ENCODE data around the gene COX20.

The COX20 gene

DNA sequence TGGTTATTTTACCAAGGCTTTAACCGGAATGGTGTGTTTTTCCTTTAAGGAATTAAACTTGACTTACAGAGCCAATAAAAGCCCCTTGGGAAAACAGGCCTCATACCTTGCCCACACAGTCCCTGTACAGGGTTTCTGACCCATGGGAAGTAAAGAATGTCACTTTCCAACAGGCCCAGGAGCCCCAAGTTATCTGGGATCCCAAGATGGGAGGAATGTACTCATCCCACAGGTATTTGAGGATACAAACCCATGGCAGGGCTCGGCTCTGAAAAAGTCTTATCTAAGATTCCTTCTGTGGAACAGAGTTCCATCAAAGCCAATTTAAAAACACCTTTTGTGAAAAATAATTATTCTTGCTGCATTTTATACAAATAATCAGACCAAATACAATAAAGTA, 15.3 kb upstream of the COX20 start:
- H3K4me3 ChIP-seq = no peak overlapping the region
- H3K27ac ChIP-seq = no peak overlapping the region

DNA sequence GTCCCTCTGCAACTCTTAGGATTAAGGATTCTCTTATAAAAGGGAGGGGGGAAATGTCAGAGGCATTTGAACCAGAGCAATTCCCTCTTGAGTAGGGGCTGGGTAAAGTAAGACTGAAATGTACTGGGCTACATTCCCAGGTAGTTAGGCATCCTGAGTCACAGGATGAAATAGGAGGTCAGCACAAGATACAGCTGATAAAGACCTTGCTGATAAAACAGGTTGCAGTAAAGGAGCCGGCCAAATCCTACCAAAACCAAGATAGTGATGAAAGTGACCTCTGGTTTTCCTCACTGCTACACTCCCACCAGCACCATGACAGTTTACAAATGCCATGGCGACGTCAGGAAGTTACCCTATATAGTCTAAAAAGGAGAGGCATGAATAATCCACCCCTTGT, 14.3 kb upstream of the COX20 start:
- Histone ChIP-seq H3K4me3 (no peak overlapping the region), H3K27ac (no peak overlapping the region)

DNA sequence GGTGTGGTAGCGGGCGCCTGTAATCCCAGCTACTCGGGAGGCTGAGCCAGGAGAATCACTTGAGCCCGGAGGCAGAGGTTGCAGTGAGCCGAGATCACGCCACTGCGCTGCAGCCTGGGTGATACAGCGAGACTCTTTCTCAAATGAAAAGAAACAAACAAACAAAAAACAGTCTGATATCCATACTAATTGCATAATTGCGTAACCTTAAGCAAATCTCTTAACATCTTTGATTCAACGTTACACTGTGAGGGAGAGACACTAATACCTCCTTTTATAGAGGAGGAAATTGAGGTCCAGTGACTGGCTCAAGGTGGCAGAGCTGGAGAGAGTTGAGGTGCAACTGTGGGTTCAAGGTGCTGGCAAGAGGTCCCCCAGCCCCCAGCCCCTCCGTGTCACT, 12.6 kb upstream of the COX20 start:
- Histone ChIP-seq H3K27ac (no peak overlapping the region), H3K4me3 (no peak overlapping the region)

DNA sequence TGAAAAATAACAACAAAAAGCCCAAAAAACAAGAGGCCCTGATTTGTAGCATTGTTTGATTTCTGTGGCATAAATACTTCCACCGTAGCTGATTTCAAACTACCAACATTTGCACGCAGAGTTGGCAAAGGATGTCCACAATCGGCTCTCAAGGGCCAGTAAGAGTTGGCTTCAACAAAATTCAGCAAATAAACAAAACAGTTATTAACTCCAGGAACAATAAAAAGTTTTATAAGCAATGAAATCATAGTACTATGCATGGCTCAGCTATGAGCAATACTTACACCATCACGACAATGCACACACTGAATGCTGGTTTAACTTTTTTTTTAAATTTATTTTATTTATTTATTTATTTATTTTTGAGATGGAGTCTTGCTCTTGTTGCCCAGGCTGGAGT, 8.7 kb upstream of the COX20 start:
- Histone ChIP-seq H3K4me3 (no peak overlapping the region), H3K27ac (no peak overlapping the region)

DNA sequence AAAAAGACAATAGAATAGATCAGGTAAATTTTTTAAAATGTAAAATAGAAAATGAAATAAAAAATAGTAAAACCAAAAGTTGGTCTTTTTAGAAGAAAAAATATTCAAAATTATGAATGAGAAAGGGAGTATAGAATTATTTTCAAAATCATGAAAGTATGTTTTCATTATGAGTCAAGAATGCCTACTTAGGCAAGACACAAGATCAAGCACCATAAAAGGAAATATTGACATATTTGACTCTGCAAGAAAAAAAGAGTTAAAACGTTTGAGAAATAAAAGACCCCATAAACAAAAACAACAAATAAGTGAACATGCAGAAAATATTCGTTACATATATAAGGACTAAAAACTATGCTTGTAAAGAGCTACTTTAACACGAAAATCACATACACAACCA, 4.8 kb upstream of the COX20 start:
- no peak overlapping the region for H3K4me3 ChIP-seq
- no peak overlapping the region for H3K27ac ChIP-seq

DNA sequence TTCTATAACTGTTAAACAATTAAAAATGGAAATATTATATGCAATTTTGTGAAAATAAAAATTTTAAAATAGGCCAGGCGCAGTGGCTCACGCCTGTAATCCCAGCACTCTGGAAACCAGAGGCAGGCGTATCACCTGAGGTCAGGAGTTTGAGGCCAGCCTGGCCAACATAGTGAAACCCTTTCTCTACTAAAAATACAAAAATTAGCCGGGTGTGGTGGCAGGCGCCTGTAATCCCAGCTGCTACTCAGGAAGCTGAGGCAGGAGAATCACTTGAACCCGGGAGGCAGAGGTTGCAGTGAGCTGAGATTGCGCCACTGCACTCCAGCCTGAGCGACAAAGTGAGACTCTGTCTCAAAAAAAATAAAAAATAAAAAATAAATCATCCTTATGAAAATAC, 2.2 kb upstream of the COX20 start:
- Histone ChIP-seq H3K27ac (peak overlapping the region in 20 of 21 experiments; percentile 98 to 100 (median 100)), H3K4me3 (peak overlapping the region; percentile 62 to 80 (median 76))

DNA sequence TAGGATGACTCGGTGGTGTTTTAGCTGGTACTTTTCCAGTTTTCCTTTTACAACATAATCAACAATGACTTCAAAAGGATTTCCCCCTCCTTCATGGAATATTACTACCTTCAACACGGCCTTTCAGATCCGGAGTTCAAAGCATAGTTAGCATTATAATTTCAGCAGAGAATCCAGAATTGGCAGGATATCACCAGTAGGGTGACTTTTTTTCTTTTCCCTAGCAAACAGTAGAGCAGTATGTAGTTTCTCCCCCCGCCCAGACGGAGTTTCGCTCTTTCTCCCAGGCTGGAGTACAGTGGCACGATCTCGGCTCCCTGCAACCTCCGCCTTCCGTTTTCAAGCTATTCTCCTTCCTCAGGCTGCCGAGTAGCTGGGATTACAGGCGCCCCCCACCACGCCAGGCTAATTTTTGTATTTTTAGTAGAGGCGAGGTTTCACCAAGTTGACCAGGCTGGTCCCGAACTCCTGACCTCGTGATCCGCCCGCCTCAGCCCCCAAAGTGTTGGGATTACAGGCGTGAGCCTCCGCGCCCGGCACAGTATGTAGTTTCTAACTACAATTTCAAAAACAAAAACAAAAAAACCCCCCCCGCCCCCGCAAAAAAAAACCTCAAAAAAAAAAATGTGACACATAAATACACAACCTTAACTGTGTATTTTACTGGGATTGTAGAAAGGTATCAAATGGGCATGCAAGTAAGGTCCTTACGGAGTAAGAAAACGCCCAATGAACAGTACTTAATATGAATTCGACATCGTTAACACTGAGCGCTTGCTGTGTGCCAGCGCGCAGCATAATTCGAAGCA, 1.5 kb upstream of the COX20 start:
- peak overlapping the region; percentile 96 to 100 (median 100) for H3K27ac ChIP-seq
- H3K4me3 ChIP-seq = peak overlapping the region; percentile 62 to 80 (median 76)

DNA sequence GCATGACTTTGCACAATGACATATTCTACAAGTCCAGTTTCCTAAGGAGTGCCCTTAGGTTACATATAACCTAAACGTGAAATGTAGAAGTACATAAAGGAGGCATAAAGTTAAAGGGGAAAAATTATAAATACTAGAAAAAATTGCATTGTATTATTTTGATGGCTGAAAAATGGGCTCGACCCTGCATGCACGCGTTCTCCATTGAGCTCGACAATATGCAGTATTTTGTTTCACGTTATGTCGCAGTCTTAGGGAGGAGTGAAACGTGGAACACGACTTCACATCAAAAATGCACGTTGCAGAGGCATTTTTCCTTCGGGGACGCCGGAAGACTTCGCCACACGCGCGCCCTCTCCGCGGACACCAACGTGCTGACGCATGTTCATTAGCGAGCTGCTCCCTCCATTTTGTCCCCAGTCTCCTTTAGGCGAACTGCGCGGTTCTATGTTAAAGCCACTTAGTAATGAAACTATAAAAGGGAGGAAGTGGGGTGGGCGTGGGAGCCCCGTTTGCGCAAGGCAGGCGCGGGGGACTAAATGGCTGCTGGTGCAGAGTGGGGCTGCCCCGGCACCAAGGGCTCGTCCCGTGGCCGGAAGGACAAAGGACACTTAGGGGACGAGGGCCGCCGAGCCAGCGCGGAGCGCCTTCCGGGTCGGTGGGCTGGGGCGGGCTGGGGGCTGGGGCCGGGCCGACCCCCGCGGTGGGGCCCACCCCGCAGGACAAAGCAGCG, 749 bp upstream of the COX20 start:
- Histone ChIP-seq H3K4me3 (peak overlapping the region; percentile 62 to 80 (median 76)), H3K27ac (peak overlapping the region; percentile 96 to 100 (median 100))

DNA sequence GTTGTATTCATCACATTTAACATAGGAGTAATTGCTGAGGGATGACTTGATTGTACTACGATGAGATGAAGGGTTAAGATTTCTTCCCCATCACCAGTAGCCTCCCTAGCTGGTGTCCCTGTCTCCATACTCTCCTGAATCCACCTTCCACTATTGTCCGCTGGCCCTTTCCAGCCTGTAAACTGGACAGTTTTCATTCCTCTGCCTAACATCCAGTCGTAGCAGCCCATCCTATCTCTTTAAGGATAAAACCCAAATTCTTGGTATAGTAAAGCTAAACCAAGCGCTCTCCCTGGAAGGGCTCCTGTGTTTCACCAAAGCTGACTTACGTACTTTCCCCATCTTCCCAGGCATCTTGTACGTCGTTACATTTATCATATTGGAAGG, 670 bp downstream of the COX20 start:
- peak overlapping the region; percentile 62 to 80 (median 76) for H3K4me3 ChIP-seq
- peak overlapping the region; percentile 96 to 100 (median 100) for H3K27ac ChIP-seq

DNA sequence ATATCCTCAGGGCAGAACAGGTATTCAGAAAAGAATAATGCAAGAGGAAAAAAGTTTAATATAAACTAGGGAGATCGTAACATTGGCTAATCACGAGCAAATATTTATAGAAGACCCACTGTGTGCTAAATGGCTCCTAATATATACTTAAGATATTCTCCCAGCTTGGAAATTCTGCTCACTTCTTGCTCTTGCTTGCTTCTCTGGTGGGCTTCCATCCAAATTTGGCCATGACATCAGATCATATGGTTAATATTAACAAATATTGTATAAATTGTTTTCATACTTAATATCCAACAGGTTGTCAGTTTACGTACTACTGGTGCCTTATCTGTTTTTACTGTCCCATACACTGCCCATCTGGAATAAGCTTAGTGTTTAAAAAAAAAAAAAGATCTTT, 1.1 kb downstream of the COX20 start:
- Histone ChIP-seq H3K4me3 (peak overlapping the region; percentile 62 to 80 (median 76)), H3K27ac (peak overlapping the region in 19 of 21 experiments; percentile 98 to 100 (median 100))

DNA sequence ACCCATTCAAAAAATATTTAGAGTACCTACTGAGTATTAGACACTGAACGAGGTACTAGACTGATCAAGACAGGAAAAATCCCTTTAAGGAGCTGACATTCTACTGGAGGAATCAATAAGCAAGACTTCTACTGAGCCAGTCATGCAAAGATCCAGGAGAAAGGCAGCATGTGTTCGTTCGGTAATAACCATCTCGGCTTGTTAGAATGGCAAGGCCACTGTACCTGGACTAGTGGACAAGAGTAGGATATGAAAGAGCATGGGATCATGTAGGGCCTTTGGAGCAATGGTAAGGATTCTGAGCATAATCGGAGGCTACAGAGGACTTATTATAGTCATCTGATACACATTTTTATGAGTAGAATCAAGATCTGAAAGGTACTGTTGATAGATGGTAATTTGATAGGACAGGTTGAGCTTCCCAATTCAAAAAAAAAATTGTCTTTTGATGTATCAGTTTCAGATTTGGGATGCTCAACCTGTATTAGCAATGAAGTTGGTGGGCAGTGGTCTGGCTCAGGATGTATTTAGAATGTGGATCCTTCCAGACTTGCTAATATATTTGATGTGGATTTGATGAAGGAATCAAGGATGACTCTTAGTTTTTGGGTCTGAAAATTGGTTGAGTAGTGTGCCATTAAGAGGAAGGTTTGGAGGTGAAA, 2.3 kb downstream of the COX20 start:
- peak overlapping the region in 6 of 21 experiments; percentile 2 to 100 (median 26) for H3K27ac ChIP-seq
- H3K4me3 ChIP-seq = no peak overlapping the region

DNA sequence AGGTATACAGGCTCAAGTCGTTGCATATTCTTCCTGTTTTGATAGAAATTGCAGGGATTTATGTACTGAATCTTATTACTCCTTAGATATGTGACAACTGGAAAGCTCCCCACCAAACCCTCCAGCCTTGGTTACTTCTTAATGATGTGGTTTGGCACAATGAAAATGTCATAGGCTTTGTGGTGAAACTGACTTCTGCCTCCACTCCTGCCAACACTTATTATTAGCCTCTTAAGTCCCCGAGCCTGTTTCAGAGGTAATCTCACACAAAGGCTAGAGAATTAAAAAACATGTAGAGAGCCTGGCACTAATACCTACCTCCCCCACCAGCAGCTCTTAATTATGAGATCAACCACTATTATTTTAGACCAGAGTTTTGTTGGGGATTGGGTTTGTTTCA, 4.2 kb downstream of the COX20 start:
- Histone ChIP-seq H3K27ac (no peak overlapping the region), H3K4me3 (no peak overlapping the region)

DNA sequence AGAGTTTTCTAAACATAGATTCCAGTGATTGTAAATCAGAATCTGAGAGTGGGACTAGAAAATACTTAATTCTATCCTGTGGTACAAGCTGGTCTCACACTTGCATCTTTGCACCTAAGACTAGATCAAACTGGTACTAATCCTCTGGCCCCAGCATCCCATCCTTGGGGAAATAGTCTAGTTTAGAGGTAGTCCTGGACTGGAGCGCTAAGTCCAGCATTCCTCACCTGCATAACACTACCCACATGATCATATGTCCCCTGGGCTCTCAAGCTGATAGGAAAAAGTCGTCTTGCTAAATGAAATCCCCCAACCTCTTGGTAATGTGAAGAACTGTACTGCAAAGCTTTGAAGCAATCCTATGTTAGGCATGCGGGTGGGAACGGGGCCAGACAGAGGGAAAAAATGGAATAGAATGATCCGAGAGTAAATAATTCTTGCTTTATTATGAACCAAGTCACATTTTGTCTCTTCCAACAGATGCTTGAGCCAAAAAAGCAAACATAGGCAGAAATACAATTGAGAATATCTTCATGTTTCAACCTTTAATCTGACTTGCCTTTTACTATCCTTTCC, 4.8 kb downstream of the COX20 start:
- peak overlapping the region in 1 of 21 experiments; percentile 2 for H3K27ac ChIP-seq
- no peak overlapping the region for H3K4me3 ChIP-seq

DNA sequence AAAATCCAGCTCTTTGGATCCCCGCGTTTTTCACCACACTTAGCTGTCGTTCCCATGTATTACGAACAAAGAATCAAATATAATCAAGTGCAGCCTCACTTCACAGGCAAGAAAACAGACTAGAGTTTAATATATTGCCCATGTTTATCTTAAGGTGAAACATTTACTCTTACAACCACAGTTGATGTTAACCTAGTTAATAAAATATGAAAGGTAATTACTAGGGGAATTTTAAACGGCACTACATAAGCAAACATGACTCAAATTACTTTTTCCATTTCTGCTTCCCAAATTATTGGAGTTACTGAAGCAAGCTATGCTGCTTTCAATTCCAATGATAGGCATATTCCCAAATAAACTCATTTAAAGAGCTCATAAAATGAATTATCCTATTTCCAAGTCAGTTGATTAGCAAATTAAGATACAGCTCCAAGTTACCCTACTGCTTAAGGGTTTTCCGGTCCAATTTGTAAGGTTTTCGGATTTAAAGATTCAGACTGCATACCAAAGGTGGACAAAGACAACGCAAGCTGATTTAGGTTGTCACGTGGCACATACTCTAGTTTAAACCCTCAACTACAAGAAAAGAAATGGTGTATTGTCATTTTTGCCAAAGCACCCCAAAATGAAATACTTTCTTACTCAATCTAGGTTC, 5.9 kb downstream of the COX20 start:
- no peak overlapping the region for H3K4me3 ChIP-seq
- no peak overlapping the region for H3K27ac ChIP-seq

DNA sequence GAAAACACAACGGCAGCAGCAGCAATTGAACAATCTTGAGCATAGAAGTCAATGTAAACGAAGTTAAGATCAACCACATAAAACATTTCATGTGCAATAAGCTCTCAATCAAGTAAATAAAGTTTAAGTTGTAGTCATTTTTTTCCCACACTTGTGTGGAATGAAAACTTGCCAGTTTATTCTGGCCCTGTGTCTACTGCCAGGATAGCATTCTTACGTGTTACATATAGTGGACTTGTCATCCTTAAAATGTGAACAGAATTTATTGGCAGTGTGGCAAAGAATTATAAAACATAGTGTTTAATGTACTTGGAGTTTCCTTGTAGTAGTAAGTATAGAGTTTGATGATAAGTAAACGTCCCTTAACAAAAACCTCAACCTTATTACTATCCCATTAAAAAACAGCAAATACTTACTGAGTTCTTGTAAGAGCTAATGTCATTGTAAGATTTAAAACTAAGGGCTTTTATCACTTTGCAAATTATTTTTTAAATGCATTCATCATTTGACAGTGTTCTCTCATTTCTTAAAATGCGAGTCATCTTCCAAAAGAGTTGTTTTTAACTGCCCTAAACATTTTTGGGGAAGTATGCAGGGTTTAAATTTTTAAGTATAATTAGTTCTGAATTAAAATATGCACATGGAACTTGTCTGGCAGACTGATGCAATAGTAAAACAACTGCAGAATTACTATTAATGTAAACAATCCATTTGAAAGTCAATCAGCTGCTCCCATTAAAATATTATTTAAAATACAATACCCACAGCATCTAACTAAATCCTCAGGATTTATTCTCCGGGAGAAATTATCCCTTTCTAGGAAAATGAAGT, 7.9 kb downstream of the COX20 start:
- H3K27ac ChIP-seq = no peak overlapping the region

DNA sequence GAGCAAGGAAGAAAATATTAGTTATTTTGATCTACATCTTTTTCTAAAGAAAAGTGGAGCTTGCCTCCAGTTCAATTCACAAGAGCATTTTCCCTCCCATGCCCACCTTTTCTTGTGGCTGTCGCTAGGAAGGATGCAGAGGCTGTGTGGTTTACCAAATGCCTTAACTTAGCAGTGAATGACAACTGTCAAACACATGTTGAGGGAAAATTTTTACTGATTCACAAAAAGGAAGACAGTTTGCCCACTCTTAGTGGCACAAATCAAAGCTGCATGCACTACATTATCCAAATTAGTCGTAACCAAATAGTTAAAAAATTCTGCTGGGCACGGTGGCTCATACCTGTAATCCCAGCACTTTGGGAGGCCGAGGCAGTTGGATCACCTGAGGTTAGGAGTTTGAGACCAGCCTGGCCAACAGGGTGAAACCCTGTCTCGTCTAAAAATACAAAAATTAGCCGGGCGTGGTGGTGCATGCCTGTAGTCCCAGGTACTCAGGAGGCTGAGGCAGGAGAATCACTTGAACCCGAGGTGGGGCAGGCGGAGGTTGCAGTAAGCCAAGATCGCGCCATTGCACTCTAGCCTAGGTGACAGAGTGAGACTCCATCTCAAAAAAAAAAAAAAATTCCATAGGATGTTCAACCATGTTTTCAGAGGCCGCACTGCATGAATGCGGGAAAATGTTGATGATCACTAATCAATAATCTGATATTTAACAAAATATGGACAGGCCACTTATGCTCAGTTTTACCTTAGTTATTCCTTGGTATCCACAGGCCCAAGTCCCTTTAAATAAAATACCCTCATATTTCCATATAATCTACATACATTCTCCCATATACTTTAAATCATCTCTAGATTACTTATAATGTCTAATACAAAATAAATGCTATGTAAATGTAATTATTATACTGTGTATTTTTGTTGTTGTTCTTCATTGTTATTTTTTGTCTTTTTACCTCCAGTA, 9.0 kb downstream of the COX20 start:
- H3K4me3 ChIP-seq = no peak overlapping the region
- no peak overlapping the region for H3K27ac ChIP-seq

More for the DNA sequence above, 7.9 kb downstream of the COX20 start:
- no peak overlapping the region for H3K4me3 ChIP-seq

DNA sequence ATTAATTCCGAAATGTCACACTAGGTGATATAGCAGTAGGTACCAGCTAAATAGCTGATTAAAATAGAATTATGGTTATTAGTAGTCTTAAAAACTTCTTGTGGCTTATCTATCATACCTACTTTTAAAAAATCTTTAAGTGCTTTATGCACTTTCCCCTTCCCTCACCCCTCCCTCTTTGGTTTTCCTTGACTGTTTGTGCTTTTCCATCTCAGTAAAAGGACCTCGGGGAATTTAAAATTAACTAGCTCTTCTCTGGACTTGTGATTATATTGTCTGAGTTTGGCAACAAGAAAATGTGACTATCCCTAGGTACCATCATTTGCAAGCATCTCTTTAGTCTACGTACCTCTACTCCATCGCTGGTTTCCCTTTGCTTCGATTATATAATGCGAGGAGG, 11.2 kb downstream of the COX20 start:
- no peak overlapping the region for H3K27ac ChIP-seq
- no peak overlapping the region for H3K4me3 ChIP-seq
